ENCODE data around the gene CTNNB1.
"Not testable (repeated sequence)": the region's sequence is repeated elsewhere in the genome, so short reads cannot be mapped to it uniquely, and the experiment has no call there.

The CTNNB1 gene

DNA sequence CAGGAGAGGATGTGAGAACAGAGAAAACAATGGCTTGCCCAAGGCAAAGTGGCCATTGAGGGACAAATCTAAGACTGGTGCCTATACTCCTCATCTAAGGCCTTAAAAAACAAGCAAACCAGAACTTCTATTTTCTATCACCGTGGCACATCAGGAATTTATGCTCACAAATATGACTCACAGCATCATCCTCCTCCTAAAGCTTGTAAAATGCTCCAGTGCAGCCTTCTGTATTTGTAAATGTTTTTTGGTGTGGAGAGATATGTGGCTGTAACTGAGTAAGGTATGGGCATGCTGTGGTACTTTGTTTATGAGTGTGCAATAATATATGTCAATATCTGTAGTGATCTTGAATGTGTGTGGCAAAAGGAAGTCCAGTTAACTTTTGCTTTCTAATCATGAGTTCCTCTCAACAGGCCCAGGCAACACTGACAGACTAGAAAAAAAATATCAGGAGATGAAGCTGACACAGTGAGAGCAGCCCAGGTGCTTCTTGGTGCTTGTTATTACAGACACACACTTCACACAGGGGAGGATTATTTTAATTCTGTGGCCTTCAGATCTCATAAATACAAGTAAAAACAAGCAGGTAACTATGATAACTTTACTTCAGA is 60.3 kb downstream of the CTNNB1 start:
- no peak for DNase-seq (ENCODE audit: low read depth)

DNA sequence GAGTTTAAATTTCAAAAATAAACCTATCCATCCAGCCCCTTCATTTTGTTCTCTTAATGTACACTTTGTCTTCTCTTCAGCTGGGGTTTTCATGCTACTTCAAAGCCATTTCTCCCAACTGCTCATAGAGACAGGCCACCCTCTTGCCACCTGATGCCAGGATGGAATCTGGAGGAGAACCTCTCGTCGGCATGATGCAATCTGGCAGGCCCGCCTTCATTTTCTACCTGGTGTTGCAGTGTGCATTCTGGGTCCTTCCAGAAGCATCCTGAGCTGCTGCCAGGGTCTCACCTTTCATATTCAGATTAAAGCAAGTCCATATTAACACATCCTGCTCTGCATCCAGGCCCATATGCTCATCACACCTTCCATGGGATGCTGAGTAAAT is 60.8 kb downstream of the CTNNB1 start:
- DNase-seq (ENCODE audit: low read depth), result no peak

DNA sequence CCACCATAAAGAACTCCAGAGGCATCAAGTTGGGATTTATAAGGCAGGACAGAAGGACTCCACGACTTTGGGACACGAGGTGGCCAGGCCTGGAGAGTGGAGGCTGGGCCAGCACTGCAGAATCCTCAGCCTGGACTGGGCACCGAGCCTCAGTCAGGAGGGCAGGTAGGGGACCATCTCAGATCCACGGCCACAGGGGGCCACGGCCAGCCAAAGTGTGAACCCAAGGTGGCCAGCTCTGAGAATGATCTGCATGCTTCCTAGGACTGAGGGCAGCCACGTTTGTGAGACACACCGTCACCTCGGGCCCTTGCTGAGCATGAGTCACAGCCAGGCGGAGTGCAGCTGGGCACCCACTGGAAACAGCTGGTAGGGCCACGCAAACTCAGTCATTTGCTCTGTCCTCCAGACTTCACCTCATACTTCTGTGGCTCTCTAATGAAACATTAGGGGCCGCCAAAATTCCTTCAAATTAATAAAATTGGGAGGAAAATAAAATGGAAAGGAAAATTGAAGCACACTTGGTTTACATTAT is 65.8 kb downstream of the CTNNB1 start:
- no peak for DNase-seq (ENCODE audit: low read depth)

GRCh38 chr3:41265823-41266273 is 66.5 kb downstream of the CTNNB1 start:
- DNase-seq (ENCODE audit: low read depth), result peak; percentile 68

- DNase-seq (ENCODE audit: low read depth), result peak; percentile 93
These were observed 68.8 kb downstream of the CTNNB1 start for GRCh38 chr3:41267975-41268640.

- no peak for DNase-seq (ENCODE audit: low read depth)
These were observed 73.4 kb downstream of the CTNNB1 start for GRCh38 chr3:41272667-41273066.

DNA sequence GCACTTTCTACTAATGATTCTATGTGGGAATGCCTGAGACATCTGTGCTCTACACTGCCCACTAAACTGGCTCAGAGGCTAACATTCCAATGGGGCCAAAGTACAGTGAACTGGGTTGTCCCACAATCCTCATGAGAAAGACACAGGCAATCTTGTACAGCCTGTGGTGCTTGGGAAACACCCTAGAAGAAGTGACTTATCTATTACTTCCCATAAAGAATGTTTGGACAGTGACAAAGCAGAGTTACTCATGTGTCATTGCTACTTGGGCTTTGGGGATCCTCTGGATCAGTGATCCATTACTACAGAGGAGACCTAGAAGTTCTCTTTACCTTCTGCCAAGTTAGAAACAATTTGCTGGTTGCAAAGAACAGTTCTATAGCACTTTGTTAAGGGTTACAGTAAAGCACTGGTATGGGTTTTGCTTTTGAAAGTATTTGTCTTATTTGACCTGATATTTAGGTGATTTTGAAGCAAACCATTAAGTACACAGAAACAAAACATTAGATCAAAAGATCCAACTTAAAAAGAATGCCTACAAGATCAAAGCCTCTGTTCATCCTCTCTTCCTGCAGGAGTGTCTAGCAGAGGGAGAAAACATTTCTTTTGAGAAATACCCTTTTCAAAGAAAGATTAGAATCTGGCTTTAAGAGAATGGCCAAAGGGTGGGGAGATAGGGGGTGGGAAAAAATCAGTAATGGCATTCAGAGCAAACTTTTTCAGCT is 75.8 kb downstream of the CTNNB1 start:
- peak; percentile 70 for DNase-seq (ENCODE audit: low read depth)

- DNase-seq (ENCODE audit: low read depth), result no peak
These were observed 76.9 kb downstream of the CTNNB1 start for GRCh38 chr3:41276191-41276590.

GRCh38 chr3:41277790-41278465 is 78.6 kb downstream of the CTNNB1 start:
- DNase-seq (ENCODE audit: low read depth), result no peak

DNA sequence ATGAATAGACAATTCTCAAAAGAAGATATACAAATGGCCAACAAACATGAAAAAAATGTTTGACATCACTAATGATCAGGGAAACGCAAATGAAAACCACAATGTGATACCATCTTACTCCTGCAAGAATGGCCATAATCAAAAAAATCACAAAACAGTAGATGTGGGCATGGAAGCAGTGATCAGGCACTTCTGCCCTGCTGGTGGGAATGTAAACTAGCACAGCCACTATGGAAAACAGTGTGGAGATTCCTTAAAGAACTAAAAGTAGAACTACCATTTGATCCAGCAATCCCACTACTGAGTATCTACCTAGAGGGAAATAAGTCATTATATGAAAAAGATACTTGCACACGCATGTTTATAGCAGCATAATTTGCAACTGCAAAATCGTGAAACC is 85.6 kb downstream of the CTNNB1 start:
- not testable (repeated sequence) for DNase-seq (ENCODE audit: low read depth)

GRCh38 chr3:41286305-41286704 is 87.0 kb downstream of the CTNNB1 start:
- DNase-seq (ENCODE audit: low read depth), result no peak

DNA sequence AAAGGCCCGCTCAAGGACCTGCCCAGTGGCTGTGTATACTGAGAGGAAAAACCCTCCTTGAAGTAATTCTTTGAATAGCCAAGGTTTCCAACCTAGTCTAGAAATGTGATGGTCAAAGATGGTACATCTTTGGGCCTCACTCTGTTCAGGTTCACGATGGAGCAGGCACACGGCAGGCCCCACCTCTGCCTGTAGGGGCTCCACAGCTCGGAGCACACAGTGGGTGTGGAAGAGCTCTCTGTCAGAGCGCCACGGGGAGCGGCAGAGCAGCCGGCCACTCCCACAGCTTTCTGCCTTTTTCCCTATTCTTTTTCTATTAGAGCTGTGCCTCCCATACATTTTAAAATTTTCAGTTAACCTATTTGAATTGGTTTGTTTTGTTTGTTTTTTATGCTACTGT is 89.5 kb downstream of the CTNNB1 start:
- no peak for DNase-seq (ENCODE audit: low read depth)
